Neural cell (in vitro differentiated cells): ENCODE data around the gene CHRM3. TPM values are rescaled to one million over a fixed set of nuclear protein-coding genes. Genes with fewer than 3 reads are reported as not detected.

Experiments
- H2AFZ ChIP-seq: fragments of 200-600, 300-800 bp; sonication (generic), shearing (Covaris generic); 2 replicates; pipeline ENCODE4 v1.6.0; 2014; ENCODE audit warnings: low read depth, mild to moderate bottlenecking, antibody characterized with exemption, low read length, moderate library complexity
- H3F3A ChIP-seq: fragments of 200-600 bp; shearing (Covaris generic); 2 replicates; pipeline ENCODE4 v1.6.1; 2016; ENCODE audit warnings: mild to moderate bottlenecking, moderate library complexity, mixed read lengths, antibody characterized with exemption, low read length; ENCODE audit not compliant: insufficient read depth, poor library complexity, severe bottlenecking
- H3K27ac ChIP-seq: fragments of 200-600, 300-800 bp; sonication (generic), shearing (Covaris generic); 2 replicates; pipeline ENCODE4 v1.5.1; 2014; ENCODE audit warnings: mild to moderate bottlenecking, low read length, moderate library complexity
- H3K27me3 ChIP-seq: fragments of 300-800, 200-600 bp; sonication (generic), shearing (Covaris generic); 2 replicates; pipeline ENCODE4 v1.6.0; 2014; ENCODE audit warnings: mild to moderate bottlenecking, low read depth, low read length, moderate library complexity; ENCODE audit not compliant: insufficient read depth
- H3K36me3 ChIP-seq: fragments of 300-800, 200-600 bp; sonication (generic), shearing (Covaris generic); 2 replicates; pipeline ENCODE4 v1.5.1; 2014; ENCODE audit warnings: mild to moderate bottlenecking, antibody characterized with exemption, low read length, moderate library complexity; ENCODE audit not compliant: insufficient read depth
- H3K4me2 ChIP-seq: fragments of 300-800, 200-600 bp; sonication (generic), shearing (Covaris generic); 2 replicates; pipeline ENCODE4 v1.6.0; 2014; ENCODE audit warnings: mild to moderate bottlenecking, low read length
- H3K4me3 ChIP-seq: fragments of 300-800, 200-600 bp; sonication (generic), shearing (Covaris generic); 2 replicates; pipeline ENCODE4 v1.5.1; 2014; ENCODE audit warnings: mild to moderate bottlenecking, low read length, moderate library complexity
- H3K79me2 ChIP-seq: fragments of 200-600 bp; shearing (Covaris generic); replicated peaks from 2 replicates; pipeline ENCODE4 v1.6.0; 2014; ENCODE audit warnings: mild to moderate bottlenecking, low read length, moderate library complexity; ENCODE audit not compliant: insufficient read depth
- H3K9ac ChIP-seq: fragments of 300-800, 200-600 bp; sonication (generic), shearing (Covaris generic); 2 replicates; pipeline ENCODE4 v1.6.1; 2016; ENCODE audit warnings: mild to moderate bottlenecking, low read length, mixed read lengths
- H3K9me2 ChIP-seq: fragments of 200-600 bp; shearing (Covaris generic); 2 replicates; pipeline ENCODE4 v1.6.1; 2016; ENCODE audit warnings: mild to moderate bottlenecking, low read length, mixed read lengths; ENCODE audit not compliant: insufficient read depth
- H3K9me3 ChIP-seq: fragments of 200-600, 300-800 bp; sonication (generic), shearing (Covaris generic); 2 replicates; pipeline ENCODE4 v1.6.1; 2016; ENCODE audit warnings: mild to moderate bottlenecking, mixed run types, low read length, moderate library complexity, mixed read lengths
- H4K20me1 ChIP-seq: fragments of 200-600 bp; shearing (Covaris generic); 2 replicates; pipeline ENCODE4 v1.6.1; 2016; ENCODE audit warnings: mild to moderate bottlenecking, mixed run types; ENCODE audit not compliant: insufficient read depth
- EP300 ChIP-seq: fragments of 450-650 bp; conservative IDR thresholded peaks from 2 replicates; pipeline ENCODE4 v1.6.1; 2014; ENCODE audit warnings: antibody characterized with exemption, mild to moderate bottlenecking, moderate library complexity; ENCODE audit not compliant: poor library complexity, severe bottlenecking
- EZH2 ChIP-seq: fragments of 200-600, 300-800 bp; shearing (Covaris generic), sonication (generic); IDR thresholded peaks from 2 replicates; pipeline ENCODE4 v1.6.1; 2014; ENCODE audit warnings: antibody characterized with exemption, low read length, borderline replicate concordance, mild to moderate bottlenecking; ENCODE audit not compliant: insufficient read depth, poor library complexity, severe bottlenecking
- MXI1 ChIP-seq: fragments of 450-650 bp; conservative IDR thresholded peaks from 2 replicates; pipeline ENCODE4 v1.6.1; 2014; ENCODE audit warnings: antibody characterized with exemption, mild to moderate bottlenecking; ENCODE audit not compliant: poor library complexity, severe bottlenecking
- POLR2AphosphoS5 ChIP-seq: IDR thresholded peaks from 2 replicates; pipeline ENCODE4 v1.6.1; 2012
- RAD21 ChIP-seq: fragments of 450-650 bp; conservative IDR thresholded peaks from 2 replicates; pipeline ENCODE4 v1.6.1; 2014; ENCODE audit warnings: antibody characterized with exemption, mild to moderate bottlenecking, moderate library complexity
- REST ChIP-seq: IDR thresholded peaks from 2 replicates; pipeline ENCODE4 v1.6.1; 2012; ENCODE audit warnings: borderline replicate concordance
- SMC3 ChIP-seq: fragments of 450-650 bp; conservative IDR thresholded peaks from 2 replicates; pipeline ENCODE4 v1.6.1; 2014; ENCODE audit warnings: antibody characterized with exemption, mild to moderate bottlenecking, moderate library complexity; ENCODE audit not compliant: poor library complexity
- TAF1 ChIP-seq: IDR thresholded peaks from 2 replicates; pipeline ENCODE4 v1.6.1; 2012; ENCODE audit warnings: low read depth
- polyA plus RNA-seq: library from polyadenylated mRNA; depleted of rRNA; stranded (reverse); fragments of >200 nt; gene quantifications from 2 replicates; pipeline ENCODE4 v1.2.3, GENCODE V29; 2014
- TF ChIP-seq, protein P1 (sequence below): fragments of 450-650 bp; IDR thresholded peaks from 2 replicates; pipeline ENCODE4 v1.5.1; 2014; ENCODE audit warnings: antibody characterized with exemption, mild to moderate bottlenecking, moderate library complexity; ENCODE audit not compliant: poor library complexity, severe bottlenecking

CHRM3 gene
- polyA plus RNA-seq, 1 donor from 2014 or later = 0.16 TPM

GRCh38 chr1:239363930-239364329 lies 22.4 kb upstream of the CHRM3 start:
- no peak for TF ChIP-seq TAF1
- no peak for TF ChIP-seq POLR2AphosphoS5
- no peak for TF ChIP-seq EZH2
- no peak for TF ChIP-seq REST
- TF ChIP-seq, protein P1, sequence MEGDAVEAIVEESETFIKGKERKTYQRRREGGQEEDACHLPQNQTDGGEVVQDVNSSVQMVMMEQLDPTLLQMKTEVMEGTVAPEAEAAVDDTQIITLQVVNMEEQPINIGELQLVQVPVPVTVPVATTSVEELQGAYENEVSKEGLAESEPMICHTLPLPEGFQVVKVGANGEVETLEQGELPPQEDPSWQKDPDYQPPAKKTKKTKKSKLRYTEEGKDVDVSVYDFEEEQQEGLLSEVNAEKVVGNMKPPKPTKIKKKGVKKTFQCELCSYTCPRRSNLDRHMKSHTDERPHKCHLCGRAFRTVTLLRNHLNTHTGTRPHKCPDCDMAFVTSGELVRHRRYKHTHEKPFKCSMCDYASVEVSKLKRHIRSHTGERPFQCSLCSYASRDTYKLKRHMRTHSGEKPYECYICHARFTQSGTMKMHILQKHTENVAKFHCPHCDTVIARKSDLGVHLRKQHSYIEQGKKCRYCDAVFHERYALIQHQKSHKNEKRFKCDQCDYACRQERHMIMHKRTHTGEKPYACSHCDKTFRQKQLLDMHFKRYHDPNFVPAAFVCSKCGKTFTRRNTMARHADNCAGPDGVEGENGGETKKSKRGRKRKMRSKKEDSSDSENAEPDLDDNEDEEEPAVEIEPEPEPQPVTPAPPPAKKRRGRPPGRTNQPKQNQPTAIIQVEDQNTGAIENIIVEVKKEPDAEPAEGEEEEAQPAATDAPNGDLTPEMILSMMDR = no peak
- TF ChIP-seq MXI1 = no peak
- no peak for TF ChIP-seq SMC3
- TF ChIP-seq EP300 = no peak
- no peak for TF ChIP-seq RAD21
- Histone ChIP-seq H3K4me2 (no peak overlapping the region), H3K36me3 (no peaks in the 10 kb centered on the region), H3K9me2 (no peaks in the 10 kb centered on the region), H3K27me3 (no peaks in the 10 kb centered on the region), H3K27ac (no peak overlapping the region), H4K20me1 (no peaks in the 10 kb centered on the region), H3K4me3 (no peak overlapping the region), H3K9ac (no peak overlapping the region), H3K79me2 (no peaks in the 10 kb centered on the region), H2AFZ (no peak overlapping the region), H3K9me3 (no peaks in the 10 kb centered on the region), H3F3A (no peaks in the 10 kb centered on the region)

DNA sequence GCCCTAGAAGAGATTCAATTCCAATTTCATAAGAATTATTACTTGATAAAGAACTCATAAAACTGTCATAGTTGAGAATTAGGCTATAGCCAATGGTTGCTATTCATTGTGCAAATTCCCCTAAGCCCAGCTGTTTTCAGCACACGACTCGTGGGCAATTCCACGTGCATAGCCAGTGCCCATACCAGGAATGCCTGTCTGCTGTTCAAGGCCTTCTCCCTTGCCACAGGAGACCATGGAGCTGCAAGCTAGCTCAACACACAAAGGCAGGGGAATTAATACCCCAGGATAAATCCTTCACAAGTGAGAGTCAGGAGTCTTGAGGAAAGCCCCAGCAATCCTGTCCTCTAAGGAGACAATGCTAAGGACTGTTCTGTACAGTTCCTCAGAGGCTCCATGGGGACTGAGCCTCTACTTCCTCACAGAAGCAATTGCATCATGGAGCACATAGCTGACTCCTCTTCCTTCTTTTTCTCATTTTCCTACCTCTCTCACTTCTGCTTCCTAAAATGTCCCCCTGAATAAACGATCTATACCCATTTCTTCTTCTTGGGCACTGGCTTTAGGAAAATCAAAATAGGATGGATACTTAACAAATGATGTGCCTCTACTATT lies 19.1 kb upstream of the CHRM3 start:
- no peak overlapping the region for H3K4me2 ChIP-seq
- no peaks in the 10 kb centered on the region for H3K9me2 ChIP-seq
- H3K27ac ChIP-seq = no peak overlapping the region
- H3K27me3 ChIP-seq = no peaks in the 10 kb centered on the region
- no peaks in the 10 kb centered on the region for H4K20me1 ChIP-seq
- H3K79me2 ChIP-seq = no peaks in the 10 kb centered on the region
- no peaks in the 10 kb centered on the region for H3K36me3 ChIP-seq
- TF ChIP-seq EP300 (no peak), SMC3 (no peak), REST (no peak), POLR2AphosphoS5 (no peak), MXI1 (no peak), EZH2 (no peak), TAF1 (no peak), RAD21 (no peak)
- TF ChIP-seq, protein P1 = no peak
- H3K9ac ChIP-seq = no peak overlapping the region
- H2AFZ ChIP-seq = no peak overlapping the region
- no peaks in the 10 kb centered on the region for H3K9me3 ChIP-seq
- no peaks in the 10 kb centered on the region for H3F3A ChIP-seq
- H3K4me3 ChIP-seq = no peak overlapping the region
